DMS53 treated with DMSO at 0.1 percent for 48 hours (cell line): ENCODE data around the gene FOXB2.
"Not testable (repeated sequence)": the region's sequence is repeated elsewhere in the genome, so short reads cannot be mapped to it uniquely, and the experiment has no call there.

Experiments
- DNase-seq: peaks from one replicate; lab custom pipeline; 2025; ENCODE audit not compliant: unreplicated experiment; lab: John Stamatoyannopoulos, UW

Gene FOXB2

GRCh38 chr9:77019236-77019925 is at the start of gene FOXB2:
TSS of gene FOXB2 (plus strand) at chr9:77019655. CDS start at chr9:77019655, 0 bp downstream.
- no peak for DNase-seq

- no peak for DNase-seq
Observed at GRCh38 chr9:76969716-76970115, 49.7 kb upstream of the FOXB2 start.

GRCh38 chr9:76978831-76979230 is 40.6 kb upstream of the FOXB2 start:
- DNase-seq: not testable (repeated sequence)

- no peak for DNase-seq
Observed at GRCh38 chr9:76980566-76980965, 38.9 kb upstream of the FOXB2 start.

GRCh38 chr9:76984486-76984885 is 35.0 kb upstream of the FOXB2 start:
- DNase-seq: no peak

GRCh38 chr9:76985581-76985980 is 33.9 kb upstream of the FOXB2 start:
- DNase-seq: no peak

- DNase-seq: peak; percentile 84
Observed at GRCh38 chr9:76987594-76988200, 31.8 kb upstream of the FOXB2 start.

GRCh38 chr9:76988941-76989340 is 30.5 kb upstream of the FOXB2 start:
- DNase-seq: no peak

GRCh38 chr9:76989501-76989900 is 30.0 kb upstream of the FOXB2 start:
- DNase-seq: no peak

- DNase-seq: no peak
Observed at GRCh38 chr9:76996700-76997099, 22.8 kb upstream of the FOXB2 start.

GRCh38 chr9:76999261-76999660 is 20.2 kb upstream of the FOXB2 start:
- no peak for DNase-seq

GRCh38 chr9:77000330-77000729 is 19.1 kb upstream of the FOXB2 start:
- no peak for DNase-seq

GRCh38 chr9:77003366-77003765 is 16.1 kb upstream of the FOXB2 start:
- DNase-seq: no peak

- DNase-seq: no peak
Observed at GRCh38 chr9:77005216-77005615, 14.2 kb upstream of the FOXB2 start.

- DNase-seq: no peak
Observed at GRCh38 chr9:77010527-77010926, 8.9 kb upstream of the FOXB2 start.

- DNase-seq: no peak
Observed at GRCh38 chr9:77011973-77012821, 7.3 kb upstream of the FOXB2 start.

GRCh38 chr9:77013206-77013931 is 6.1 kb upstream of the FOXB2 start:
- no peak for DNase-seq

- DNase-seq: no peak
Observed at GRCh38 chr9:77013932-77014596, 5.4 kb upstream of the FOXB2 start.

GRCh38 chr9:77014597-77015263 is 4.7 kb upstream of the FOXB2 start:
- DNase-seq: no peak
